CD1c-positive myeloid dendritic cell (primary cell): ENCODE measurements around the gene ARHGEF9.

Experiments used
- DNase-seq: peaks from one replicate; pipeline ENCODE4 v3.0.0-alpha.2; 2016; ENCODE audit errors: extremely low spot score

The ARHGEF9 gene

DNA sequence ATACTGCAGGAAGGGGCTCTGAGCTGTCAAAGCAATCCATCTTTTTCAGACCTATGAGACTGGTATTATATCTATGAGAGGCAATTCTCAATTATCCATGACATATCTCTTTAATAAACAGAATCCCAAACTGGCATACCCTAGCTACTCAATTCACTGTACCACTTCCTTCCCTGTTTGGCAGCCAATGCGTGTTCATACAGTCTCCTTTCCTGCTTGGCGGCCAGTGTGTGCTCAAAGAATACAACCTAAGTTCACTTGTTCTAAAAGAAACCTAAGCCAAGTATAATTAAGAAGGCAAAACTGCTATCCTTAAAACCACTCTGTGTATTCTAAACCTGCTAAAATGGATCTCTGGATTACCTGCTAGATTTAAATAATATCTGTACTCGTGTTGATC, 38.3 kb downstream of the ARHGEF9 start:
- no peak for DNase-seq

DNA sequence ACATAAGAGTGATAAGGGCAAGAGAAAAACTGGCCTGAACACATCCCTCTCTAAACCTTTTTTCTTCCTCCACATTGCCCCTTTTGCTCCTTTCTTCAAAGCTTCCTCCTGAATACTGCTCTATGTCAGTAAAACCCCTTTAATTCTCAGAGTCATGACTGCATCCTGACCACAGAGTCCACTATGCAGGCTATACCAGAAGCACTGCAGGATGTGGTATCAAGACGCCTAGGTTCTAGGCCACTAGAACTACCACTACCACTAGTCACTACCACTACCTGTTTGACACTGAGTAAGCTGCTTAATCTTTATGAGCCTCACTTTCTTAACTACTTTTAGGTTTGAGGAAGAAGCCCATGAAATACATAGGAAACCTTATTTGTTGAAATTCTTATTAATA, 38.7 kb downstream of the ARHGEF9 start:
- DNase-seq, result no peak

DNA sequence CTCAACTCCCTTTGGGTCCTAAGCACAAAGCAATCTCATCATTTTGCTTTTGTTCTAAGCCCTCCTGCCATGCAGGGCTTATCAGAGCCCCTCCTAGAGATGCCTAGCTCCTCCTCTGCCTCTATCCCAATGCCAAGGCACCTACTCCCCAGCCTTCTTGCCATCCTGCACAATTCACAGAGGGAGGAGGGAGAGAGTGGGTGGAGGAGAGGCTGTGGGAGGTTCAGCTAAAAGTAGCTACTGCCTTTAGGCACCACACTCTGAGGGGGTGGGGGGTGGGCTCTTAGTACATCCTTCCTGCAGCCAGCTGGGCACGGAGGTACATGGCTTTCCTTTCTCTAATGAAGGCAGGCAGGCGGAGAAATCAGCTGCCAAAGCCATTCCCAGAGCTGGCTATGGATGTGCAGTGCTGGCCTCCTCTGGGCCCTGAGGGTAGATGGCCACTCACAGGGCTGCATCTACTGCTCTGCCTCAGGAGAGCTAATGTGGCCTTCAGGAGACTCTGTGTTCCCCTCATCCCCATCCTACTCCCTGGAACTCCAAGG, 40.1 kb downstream of the ARHGEF9 start:
- DNase-seq, result no peak

DNA sequence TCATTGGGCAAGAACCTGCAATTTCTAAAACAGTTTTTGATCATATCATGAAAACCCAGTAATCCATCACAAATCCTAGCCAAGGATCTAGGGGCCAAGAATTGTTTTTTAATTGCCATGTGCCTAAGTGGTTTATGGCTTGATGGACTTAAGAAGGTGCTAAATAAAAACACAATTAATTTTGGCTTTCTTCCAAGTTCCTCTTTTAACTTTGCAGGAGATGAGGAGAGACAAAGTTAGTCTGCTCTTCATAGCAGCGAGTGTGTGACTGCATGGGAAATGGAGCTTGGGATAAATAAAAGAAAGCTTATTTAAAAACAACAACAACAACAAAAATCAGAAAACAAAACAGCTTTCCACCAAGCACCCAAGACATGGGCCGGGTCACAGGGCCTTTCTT, 41.4 kb downstream of the ARHGEF9 start:
- peak; percentile 9 for DNase-seq

DNA sequence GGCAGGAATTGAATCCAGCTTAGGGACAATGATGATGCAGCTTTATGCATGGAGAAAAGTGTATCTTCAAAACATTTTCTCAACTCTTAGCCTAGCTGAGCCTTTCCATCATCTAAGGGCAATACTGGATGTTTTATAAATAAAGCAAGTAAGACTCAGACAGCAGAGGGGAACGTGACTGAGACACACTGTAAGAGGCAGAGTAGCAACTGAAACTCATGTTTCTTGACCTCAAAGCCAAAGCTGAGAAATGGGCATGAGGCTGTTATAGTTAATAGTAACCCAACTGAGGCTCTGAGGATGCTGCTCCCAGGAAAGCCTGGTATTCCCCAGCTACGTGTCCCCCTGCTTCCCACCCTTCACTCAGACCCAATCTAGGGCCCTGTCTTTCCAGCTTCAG, 44.6 kb downstream of the ARHGEF9 start:
- no peak for DNase-seq

DNA sequence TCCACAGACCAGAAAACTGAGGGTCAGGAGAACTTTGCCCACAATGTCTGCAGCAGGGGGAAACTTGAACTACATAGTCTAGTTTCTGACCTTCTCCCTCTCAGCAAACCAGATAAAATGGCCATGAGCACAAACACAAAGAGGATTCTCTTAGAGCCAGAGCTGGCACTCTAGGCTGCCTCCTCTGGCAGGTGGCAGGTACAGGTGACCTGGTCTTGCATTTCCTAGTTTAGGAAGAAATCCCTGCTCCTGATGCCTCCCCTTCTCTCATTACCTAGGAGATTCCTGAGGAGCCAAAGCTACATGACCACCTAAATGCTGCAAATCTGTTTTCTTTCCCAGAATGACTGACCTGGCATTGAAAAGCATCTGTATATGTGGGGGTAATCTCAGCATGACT, 45.1 kb downstream of the ARHGEF9 start:
- no peak for DNase-seq

DNA sequence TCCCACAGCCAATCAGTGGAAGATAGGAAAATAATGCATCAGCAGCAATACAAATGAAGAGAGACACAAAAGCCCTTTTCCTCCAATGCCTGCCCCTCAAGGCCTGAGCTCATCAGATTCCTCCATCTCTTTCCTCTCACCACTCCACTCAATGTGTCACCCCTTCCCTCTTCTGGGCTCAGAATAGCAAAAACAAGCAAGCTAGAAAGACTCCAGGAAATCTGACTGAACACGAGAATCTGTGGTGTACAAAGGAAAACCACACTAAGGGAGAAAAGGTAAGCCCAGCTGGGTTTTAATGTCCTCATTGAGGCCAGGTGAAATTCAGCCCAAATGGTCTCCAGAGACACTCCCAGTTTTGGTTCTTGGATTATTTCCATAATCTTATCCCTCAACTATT, 46.3 kb downstream of the ARHGEF9 start:
- DNase-seq, result no peak

DNA sequence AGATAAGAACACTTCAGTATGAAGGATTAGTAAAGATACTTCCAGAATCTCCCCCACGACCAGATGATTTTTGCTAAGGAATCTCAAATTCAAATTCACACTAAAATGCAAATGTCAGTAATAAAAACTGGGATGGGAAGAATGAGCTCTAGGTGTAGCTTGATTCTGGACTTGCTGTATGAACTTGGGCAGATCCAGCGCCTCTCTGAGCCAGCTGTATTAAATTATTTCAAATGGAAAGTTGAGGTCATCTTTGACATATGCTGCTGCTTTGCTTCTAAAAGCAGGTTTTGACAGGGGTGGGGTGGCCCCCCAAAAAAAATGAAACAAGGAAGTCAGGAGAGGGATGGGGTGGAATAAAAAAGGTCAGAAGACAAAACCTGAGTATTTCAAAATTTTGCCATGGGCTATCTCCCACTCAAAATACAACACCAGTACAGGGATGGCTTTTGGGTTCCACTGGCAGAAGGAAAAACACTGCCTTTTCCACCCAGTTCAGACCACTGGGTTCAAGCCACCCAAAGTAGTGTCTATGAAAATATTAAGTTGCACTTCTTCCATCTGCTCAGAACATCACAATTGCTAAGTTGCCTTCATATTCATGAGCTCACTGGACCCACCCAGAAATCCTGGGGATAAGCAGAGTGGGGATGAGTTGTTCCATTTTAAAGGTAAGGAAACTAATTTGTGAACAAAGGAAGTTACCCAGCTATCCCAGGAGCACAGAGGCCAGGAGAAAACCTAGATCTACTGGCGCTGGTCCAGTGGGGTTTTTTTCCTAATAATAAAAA, 47.7 kb downstream of the ARHGEF9 start:
- DNase-seq, result no peak

DNA sequence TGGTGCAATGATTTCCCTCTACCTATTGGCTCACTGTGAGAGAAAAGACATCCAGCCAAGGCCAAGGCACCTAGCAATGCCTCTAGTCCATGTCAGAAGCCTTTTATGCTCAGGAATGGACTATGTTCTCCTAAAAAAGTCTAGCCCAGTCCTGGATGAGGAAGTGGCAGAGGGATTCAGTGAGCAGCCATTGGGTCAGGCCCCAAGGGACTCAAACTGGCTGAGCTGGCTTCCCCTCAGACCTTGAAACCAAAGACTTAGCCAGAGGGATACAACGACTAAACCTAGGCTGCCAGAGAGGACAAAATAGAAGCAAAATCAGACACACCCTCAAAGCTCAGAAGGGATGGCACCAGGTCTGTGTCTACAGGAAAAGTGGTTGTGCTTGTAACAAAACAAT, 49.1 kb downstream of the ARHGEF9 start:
- no peak for DNase-seq

DNA sequence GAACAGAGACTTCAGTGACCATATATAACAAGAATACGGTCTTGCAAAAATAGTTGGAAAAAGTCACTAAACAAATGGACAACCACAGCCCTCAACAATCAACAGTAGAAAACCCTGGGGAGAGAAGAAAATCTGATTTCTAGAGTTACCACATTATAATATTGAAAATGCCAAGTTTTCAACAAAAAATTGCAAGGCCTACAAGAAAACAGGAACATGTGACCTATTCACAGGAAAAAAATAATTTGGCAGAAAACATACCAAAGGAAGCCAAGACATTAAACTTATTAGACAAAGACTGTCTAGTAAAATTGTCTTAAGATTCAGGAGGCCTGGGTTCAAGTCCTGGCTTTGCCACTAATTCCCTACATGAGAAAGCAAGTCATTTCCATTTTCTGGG, 64.7 kb downstream of the ARHGEF9 start:
- DNase-seq, result no peak

DNA sequence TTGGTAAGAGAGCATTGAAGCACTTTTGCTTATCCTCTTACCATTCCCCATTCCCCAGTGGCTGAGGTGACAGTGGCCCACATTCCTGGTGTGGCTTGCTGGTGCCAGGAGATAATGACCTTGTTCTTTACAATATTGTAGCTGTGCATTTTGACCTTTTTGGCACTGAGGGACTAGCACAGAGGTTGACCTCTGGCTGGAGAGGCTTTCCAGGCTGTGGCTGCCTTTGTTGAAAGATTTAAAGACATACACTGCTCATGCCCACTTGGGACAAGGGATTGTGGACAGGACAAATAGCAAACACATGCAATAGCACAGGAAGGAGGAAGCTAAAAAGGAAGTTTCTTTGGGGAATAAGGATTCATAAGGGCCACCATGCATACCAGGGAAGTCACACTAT, 65.4 kb downstream of the ARHGEF9 start:
- DNase-seq, result no peak

DNA sequence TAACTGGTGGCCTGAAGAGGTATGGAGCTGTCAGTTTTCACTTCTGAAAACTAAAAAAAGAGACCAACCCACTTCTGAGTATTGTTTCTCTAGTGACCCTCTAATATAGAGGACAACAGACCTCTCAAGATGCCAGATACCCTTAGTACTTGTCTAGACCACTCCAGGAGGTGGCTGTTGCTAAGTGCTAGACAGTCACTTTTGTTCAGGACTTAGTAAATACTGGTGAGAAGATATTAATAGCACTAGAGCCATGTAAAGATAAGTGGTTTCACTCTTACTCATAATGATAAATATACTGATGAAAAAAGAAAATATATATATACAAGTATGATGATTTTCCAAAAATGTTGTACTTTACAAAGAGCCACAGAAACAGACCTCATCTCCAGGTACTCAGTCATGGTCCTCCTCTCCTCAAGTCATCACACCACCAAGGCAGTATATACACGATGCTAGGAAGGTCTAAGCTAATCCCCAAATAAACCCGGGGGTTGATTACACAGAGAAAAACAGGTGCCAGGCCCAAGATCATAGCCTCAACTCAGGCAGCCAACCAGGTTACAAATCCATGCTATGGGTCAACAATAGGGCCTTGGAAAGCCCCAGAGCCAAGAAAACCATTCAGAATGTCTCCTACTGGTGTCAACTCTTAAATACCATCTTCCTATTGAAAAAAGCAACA, 66.9 kb downstream of the ARHGEF9 start:
- DNase-seq, result no peak

DNA sequence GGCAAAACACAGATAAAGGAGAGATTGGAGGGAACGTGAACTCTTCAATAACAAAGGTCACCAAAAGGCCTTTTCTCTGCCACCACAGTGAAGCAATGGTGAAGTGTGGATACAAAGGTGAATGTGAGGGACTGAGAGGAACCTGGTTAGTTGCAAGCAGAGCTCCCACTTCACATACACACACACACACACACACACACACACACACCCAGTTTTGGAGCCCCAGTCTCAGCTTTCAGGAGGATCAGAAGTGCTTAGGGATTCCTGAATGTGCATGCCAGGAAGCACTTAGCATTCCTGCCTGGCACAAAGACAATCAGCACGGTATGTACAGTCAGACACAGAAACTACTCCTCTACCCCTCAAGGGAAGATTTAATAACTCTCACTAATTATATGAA, 71.5 kb downstream of the ARHGEF9 start:
- DNase-seq, result no peak

DNA sequence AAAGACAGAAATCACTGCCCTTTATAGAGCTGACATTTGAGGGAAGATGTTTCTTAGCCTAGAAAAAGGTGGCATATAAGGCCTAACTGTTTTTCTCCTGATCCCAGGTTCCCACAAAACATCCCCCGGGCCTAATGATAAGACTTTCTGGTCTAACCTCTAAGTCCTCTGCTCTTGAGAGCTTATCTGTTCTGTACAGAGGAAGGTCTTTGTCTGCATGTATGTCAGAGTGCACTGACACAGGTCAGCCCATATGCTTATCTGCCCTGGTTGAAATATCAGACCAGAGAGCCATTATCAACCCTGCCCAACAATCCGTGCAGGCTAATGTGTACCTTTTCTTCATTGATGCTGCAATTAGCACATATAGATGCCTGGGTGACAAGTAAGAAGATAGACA, 76.2 kb downstream of the ARHGEF9 start:
- no peak for DNase-seq

DNA sequence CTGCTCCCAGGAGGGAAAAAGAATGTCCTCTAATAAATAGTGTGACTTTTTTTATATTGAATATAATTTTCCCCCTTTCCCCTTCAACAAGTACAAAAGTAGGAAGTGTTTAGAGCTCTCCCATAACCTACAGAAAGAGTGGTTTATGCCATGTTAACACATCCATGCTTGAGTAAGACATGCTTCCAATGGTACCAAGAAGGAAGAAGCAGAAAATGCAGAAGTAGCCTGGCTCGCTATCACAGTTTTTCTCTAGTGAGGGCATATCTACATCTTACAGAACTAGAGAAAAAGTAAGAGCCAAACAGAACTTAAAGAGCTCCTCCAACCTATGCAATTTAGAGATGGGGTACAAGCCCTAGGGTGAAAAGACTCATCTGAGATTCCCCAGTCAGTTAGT, 82.5 kb downstream of the ARHGEF9 start:
- no peak for DNase-seq

DNA sequence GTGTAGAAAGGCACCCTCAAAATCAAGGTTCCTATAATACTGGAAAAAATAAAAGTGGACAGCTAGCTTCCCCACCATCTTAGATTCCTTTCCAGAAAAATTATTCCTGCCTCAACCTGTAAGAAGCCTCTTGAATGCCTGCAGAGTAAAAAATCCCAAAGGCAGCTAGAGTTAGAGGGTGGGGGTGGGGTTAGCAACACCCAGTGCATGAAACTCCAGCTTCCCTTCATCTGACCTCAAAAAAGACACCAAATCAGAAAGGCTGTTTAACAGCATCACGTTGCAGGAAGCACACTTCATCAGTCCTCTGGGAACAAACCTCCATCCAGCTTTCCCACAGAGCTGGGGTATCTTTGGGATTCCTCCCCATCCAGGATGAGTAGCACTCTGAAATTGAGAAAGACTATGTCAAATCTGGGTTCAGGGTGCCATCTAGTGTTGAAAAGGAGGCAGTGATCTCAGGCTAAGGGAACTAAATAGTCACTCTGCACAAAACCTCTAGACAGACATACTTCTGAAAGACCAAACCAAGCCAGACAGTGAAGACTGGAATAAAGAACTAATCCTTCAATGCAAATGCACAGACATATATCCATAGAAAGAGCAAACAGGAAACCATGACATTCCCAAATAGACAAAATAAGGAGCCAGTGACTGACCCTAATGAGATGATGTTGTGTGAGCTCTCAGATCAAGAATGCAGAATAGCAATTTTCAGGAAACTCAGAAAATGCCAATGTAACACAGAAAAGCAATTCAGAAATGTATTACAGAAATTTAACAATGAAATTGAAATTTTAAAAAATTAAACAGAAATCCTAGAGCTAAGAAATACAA, 97.9 kb downstream of the ARHGEF9 start:
- DNase-seq, result peak; percentile 38

DNA sequence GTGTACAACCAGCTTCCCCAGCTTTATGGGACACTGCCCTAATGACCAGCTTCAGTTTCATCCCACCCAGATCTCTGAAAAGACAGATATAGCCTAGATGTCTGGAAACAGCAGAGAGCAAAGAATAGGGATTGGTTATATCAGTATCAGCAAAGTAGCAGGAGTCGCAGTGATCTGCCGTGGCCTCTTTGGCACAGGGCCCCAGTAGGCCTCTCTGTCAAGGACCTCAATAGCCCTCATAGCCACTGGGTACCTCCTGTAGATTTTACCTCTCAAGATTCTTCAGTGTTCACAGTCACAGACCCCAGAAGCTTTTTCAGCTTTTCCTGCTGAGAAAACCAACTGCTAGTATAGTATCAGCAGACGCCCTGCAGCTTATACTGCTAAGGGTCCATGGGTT, 104.6 kb downstream of the ARHGEF9 start:
- no peak for DNase-seq

DNA sequence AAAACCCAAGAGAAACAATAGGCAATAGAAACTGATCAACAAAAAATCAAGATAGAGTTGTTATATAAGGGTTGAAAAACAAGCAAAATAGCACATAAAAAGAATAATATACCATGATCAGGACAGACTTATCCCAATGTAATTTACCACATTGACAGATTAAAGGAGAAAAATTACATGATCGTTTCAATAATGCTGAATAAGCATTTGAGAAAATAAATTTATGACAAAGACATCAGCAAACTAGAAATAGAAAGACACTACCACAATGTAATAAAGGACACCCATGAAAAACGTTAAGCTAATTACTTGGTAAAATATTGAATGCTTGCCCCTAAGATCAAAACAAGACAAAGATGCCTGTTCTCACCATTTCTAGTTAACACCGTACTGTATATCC, 105.6 kb downstream of the ARHGEF9 start:
- DNase-seq, result no peak

DNA sequence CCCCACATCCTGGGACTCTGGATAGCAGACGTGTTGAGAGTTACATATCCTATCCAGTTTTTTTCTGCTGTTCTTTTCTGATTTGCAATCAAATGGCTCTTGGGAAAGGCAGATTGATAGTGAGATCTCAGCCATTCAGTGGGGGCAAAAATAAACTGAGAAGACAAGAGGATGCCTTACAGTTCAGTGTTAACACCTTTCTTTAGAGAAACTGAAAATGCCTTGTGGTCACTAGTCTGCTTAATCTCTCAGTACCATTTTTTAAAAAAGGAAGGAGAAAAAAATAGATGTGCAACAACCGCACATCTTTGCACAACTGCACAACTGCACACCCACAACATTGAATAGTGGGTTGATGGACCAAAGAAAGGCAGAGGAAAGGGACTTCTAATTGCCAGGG, 109.3 kb downstream of the ARHGEF9 start:
- no peak for DNase-seq

DNA sequence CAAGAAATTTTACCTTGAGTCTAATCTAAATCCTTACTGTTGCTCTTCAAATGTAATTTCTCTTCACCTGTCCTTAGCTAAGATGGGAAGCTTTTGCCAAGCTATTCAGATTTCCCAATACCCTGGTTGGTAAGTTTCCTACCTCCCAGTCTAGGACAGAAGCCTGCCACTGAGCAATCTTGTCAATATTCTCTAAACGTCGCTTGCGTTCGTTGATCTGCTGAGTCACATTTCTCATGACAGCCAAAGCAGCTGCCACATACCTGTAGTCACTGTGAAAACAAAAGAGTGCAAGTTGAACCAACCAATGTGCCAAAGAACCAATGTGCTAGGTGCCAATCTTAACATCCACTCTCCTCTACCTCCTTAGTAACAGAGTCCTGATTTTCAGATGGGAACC, 111.1 kb downstream of the ARHGEF9 start:
- DNase-seq, result no peak

DNA sequence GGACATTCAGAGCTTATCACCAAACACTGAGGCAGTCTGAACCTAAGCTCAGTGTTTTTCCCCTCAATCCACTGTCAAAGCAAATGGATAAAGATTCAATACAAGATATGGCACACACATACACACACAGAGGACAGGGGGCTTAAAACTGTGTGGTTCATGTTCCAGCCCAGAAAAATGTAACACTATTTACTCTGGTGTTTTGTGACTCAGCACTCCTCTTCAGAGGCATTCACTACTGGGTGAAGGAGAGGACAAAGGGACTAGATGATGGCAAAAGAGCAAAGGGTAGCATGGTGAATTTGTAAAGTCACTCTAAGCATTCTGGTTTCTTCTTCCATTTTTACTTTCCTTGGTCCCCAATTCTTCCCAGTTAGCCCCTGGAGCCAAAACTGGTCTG, 120.3 kb downstream of the ARHGEF9 start:
- no peak for DNase-seq

DNA sequence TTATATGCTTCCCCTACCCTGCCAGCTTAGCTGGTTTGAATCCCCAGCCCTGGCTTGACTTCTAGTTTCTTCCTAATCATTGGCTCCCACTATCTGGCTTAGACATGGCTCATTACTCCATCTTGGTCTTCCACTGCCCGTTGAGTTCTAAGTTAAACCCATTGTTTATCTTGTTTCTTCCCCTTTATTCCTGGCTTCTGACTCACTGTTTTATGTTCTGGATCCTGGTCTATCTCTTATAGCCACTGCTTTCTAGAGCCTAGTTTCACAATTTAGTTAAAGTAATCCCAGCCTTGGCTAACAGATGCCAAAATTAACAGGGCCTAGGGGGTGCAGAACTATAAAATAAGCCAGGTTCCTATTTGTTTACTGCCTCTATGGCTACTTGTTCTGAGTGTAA, 120.9 kb downstream of the ARHGEF9 start:
- DNase-seq, result no peak
